IMR-90 (cell line): Measurements from ENCODE around the gene GNGT1. TPM values are rescaled to one million over a fixed set of nuclear protein-coding genes. Genes with fewer than 3 reads are reported as not detected.

Experiments
- ATAC-seq: fragments of 200-7000 bp; cut with Tn5 transposase; 2 replicates; pipeline ENCODE4 v1.9.1; 2020; ENCODE audit warnings: low read depth, mild to moderate bottlenecking, moderate library complexity
- BruUV-seq: library from RNA; stranded (reverse); fragments of 400-500 nt; replicated peaks from 2 replicates; lab custom pipeline; 2021; lab: Mats Ljungman, UMichigan
- CTCF ChIA-PET: fragments of 300-600 bp; formaldehyde crosslinking; extraction: SDS; loops from one replicate; lab custom pipeline; 2021; ENCODE audit warnings: antibody characterized with exemption; lab: Yijun Ruan, JAX
- POLR2A ChIA-PET: fragments of 300-600 bp; sonication (Branson Sonifier 250); formaldehyde crosslinking; loops from one replicate; lab custom pipeline; 2022; ENCODE audit warnings: antibody characterized with exemption; ENCODE audit not compliant: unreplicated experiment; lab: Charles Lee
- DNase-seq: peaks from one replicate; pipeline ENCODE4 v3.0.0; 2013
- H2AFZ ChIP-seq: replicated peaks from 2 replicates; pipeline ENCODE3; 2013; ENCODE audit warnings: low read length, mild to moderate bottlenecking; ENCODE audit not compliant: poor library complexity
- H2AK5ac ChIP-seq: 2 replicates; pipeline ENCODE4 v1.6.1; 2013; ENCODE audit warnings: low read depth, low read length, inconsistent platforms
- H2AK9ac ChIP-seq: replicated peaks from 2 replicates; pipeline ENCODE3; 2013; ENCODE audit warnings: mild to moderate bottlenecking, low read depth, low read length, moderate library complexity; ENCODE audit not compliant: poor library complexity
- H2BK120ac ChIP-seq: 2 replicates; pipeline ENCODE4 v1.6.1; 2013; ENCODE audit warnings: low read depth, low read length, inconsistent platforms
- H2BK15ac ChIP-seq: 3 replicates; pipeline ENCODE4 v1.6.1; 2013; ENCODE audit warnings: low read depth, low read length, inconsistent platforms
- H2BK20ac ChIP-seq: 2 replicates; pipeline ENCODE4 v1.6.1; 2013; ENCODE audit warnings: low read depth, mild to moderate bottlenecking, inconsistent platforms, low read length, moderate library complexity
- H2BK5ac ChIP-seq: 2 replicates; pipeline ENCODE4 v1.6.1; 2013; ENCODE audit warnings: mild to moderate bottlenecking, low read depth, low read length, inconsistent platforms; ENCODE audit not compliant: poor library complexity, severe bottlenecking
- H3K14ac ChIP-seq: replicated peaks from 2 replicates; pipeline ENCODE4 v1.6.1; 2013; ENCODE audit warnings: low read depth, low read length, inconsistent platforms
- H3K18ac ChIP-seq: 2 replicates; pipeline ENCODE4 v1.6.1; 2013; ENCODE audit warnings: low read depth, low read length, control low read depth
- H3K23ac ChIP-seq: 2 replicates; pipeline ENCODE4 v1.6.1; 2013; ENCODE audit warnings: low read depth, low read length, inconsistent platforms
- H3K27ac ChIP-seq: 2 replicates; pipeline ENCODE4 v1.5.1; 2013; ENCODE audit warnings: mild to moderate bottlenecking, control low read depth, low read length; ENCODE audit not compliant: insufficient read depth
- H3K27me3 ChIP-seq: 2 replicates; pipeline ENCODE4 v1.6.1; 2013; ENCODE audit warnings: low read length; ENCODE audit not compliant: control insufficient read depth, insufficient read depth
- H3K36me3 ChIP-seq: 2 replicates; pipeline ENCODE4 v1.6.1; 2013; ENCODE audit warnings: low read length, mixed read lengths; ENCODE audit not compliant: control insufficient read depth, insufficient read depth
- H3K4ac ChIP-seq: 2 replicates; pipeline ENCODE4 v1.6.1; 2013; ENCODE audit warnings: low read depth, low read length, inconsistent platforms
- H3K4me1 ChIP-seq: 2 replicates; pipeline ENCODE4 v1.6.1; 2013; ENCODE audit warnings: low read length, mixed read lengths; ENCODE audit not compliant: control insufficient read depth, insufficient read depth
- H3K4me2 ChIP-seq: 2 replicates; pipeline ENCODE4 v1.6.1; 2013; ENCODE audit warnings: low read depth, mild to moderate bottlenecking, control low read depth, low read length, moderate library complexity
- H3K4me3 ChIP-seq: 2 replicates; pipeline ENCODE4 v1.5.1; 2013; ENCODE audit warnings: low read depth, mild to moderate bottlenecking, control low read depth, low read length, moderate library complexity; ENCODE audit not compliant: insufficient read depth
- H3K56ac ChIP-seq: 2 replicates; pipeline ENCODE4 v1.6.1; 2013; ENCODE audit warnings: low read length, inconsistent platforms; ENCODE audit not compliant: insufficient read depth; ENCODE audit errors: extremely low read depth
- H3K79me1 ChIP-seq, 2 experiments: 2 replicates each; pipeline ENCODE4 v1.6.1; 2013; ENCODE audit warnings: low read length in 2 of 2, inconsistent platforms in 1 of 2, low read depth in 1 of 2
- H3K9ac ChIP-seq: 2 replicates; pipeline ENCODE4 v1.6.1; 2013; ENCODE audit warnings: low read depth, low read length, control low read depth
- H3K9me1 ChIP-seq: 2 replicates; pipeline ENCODE4 v1.6.1; 2013; ENCODE audit warnings: low read length, inconsistent platforms; ENCODE audit not compliant: insufficient read depth
- H3K9me3 ChIP-seq: 2 replicates; pipeline ENCODE4 v1.6.1; 2013; ENCODE audit warnings: low read length; ENCODE audit not compliant: control insufficient read depth, insufficient read depth
- H4K20me1 ChIP-seq: 2 replicates; pipeline ENCODE4 v1.6.1; 2013; ENCODE audit warnings: low read length, inconsistent platforms; ENCODE audit not compliant: insufficient read depth
- H4K5ac ChIP-seq: 2 replicates; pipeline ENCODE4 v1.6.1; 2013; ENCODE audit warnings: mild to moderate bottlenecking, low read depth, low read length, control low read depth
- H4K8ac ChIP-seq, 2 experiments: 2 replicates each; pipeline ENCODE4 v1.6.1; 2013; ENCODE audit warnings: low read depth in 2 of 2, low read length in 2 of 2, control low read depth in 1 of 2, inconsistent platforms in 1 of 2
- H4K91ac ChIP-seq: 2 replicates; pipeline ENCODE4 v1.6.1; 2013; ENCODE audit warnings: low read depth, low read length, inconsistent platforms; ENCODE audit not compliant: insufficient read depth
- CEBPB ChIP-seq: IDR thresholded peaks from 2 replicates; pipeline ENCODE4 v1.6.1; 2012; ENCODE audit warnings: low read depth, low read length, improper control_type of control experiment
- CHD1 ChIP-seq: IDR thresholded peaks from 2 replicates; pipeline ENCODE4 v1.6.1; 2012; ENCODE audit warnings: low read depth, low read length, improper control_type of control experiment
- FOS ChIP-seq: fragments of 150-350 bp; IDR thresholded peaks from 2 replicates; pipeline ENCODE4 v1.6.1; 2016; ENCODE audit warnings: low read depth, low read length
- MAZ ChIP-seq: IDR thresholded peaks from 2 replicates; pipeline ENCODE4 v1.6.1; 2012; ENCODE audit warnings: low read depth, mild to moderate bottlenecking, low read length, improper control_type of control experiment, moderate library complexity, borderline replicate concordance
- MXI1 ChIP-seq: IDR thresholded peaks from 2 replicates; pipeline ENCODE4 v1.6.1; 2012; ENCODE audit warnings: low read depth, mild to moderate bottlenecking, low read length, moderate library complexity, borderline replicate concordance
- USF2 ChIP-seq: fragments of 150-350 bp; IDR thresholded peaks from 2 replicates; pipeline ENCODE4 v1.6.1; 2017; ENCODE audit warnings: mild to moderate bottlenecking, antibody characterized with exemption, low read length, low read depth
- WGBS, 2 experiments: methylation state at CpG; one replicate each; pipeline versions ENCODE4 v1.1.5 to v1.1.7; 2013; ENCODE audit warnings: missing lambda C conversion rate in 2 of 2; ENCODE audit not compliant: insufficient read length in 1 of 2; ENCODE audit errors: extremely low coverage in 2 of 2; 5-methylcytosine and 5-hydroxymethylcytosine counted together
- dilution Hi-C: fragments of 300-500 bp; cut with HindIII; formaldehyde crosslinking; loops from one replicate; pipeline ENCODE4 v1.14.3; 2018; ENCODE audit warnings: low sequenced_read_pairs; ENCODE audit not compliant: unreplicated experiment
- in situ Hi-C: fragments of 300-500 bp; cut with MboI; formaldehyde crosslinking; loops from 3 replicates; pipeline ENCODE4 v1.14.3; 2019; ENCODE audit warnings: low sequenced_read_pairs, inconsistent platforms, mixed read lengths
- intact Hi-C: fragments of 100-400 bp; cut with micrococcal nuclease; formaldehyde crosslinking; loops from 2 replicates; pipeline ENCODE4 v1.10.0; 2022
- polyA plus RNA-seq, 3 experiments: library from polyadenylated mRNA; depleted of rRNA; stranded (reverse); fragments of >200 nt; gene quantifications; 2 replicates each; pipeline ENCODE4 v1.2.3, GENCODE V29; 2012; ENCODE audit warnings: low replicate concordance in 1 of 3
- total RNA-seq: library from RNA; depleted of rRNA; stranded (reverse); fragments of >200 nt; gene quantifications from 2 replicates; pipeline ENCODE4 v1.2.3, GENCODE V29; 2012

Gene GNGT1
- total and polyA plus RNA-seq, 2 of the 4 experiments (the other 2 are of a cell fraction), result not detected

- Histone ChIP-seq H3K27ac (peak overlapping the region; percentile 79; the same call in 1 of the 2 replicates), H2AK9ac (no peak overlapping the region), H3K79me1 (peaks cover 10 to 27% of the 10 kb centered on the region in 2 experiments; a peak in 2 of 4 replicates), H2BK5ac (peak overlapping the region; percentile 89), H3K56ac (peak overlapping the region; percentile 55), H4K91ac (0 out of 2 replicates have a peak overlapping the region, but pooled peaks have one; percentile 63), H3K36me3 (peaks cover 12% of the 10 kb centered on the region), H3K23ac (peak overlapping the region; percentile 82; the same call in 1 of the 2 replicates), H4K20me1 (no peaks in the 10 kb centered on the region), H3K4me2 (peak overlapping the region; percentile 86), H4K5ac (peak overlapping the region; percentile 82; the same call in 1 of the 2 replicates), H3K18ac (peak overlapping the region; percentile 94; the same call in 1 of the 2 replicates), H2BK20ac (no peak overlapping the region), H2AFZ (no peak overlapping the region), H2BK15ac (peak overlapping the region; percentile 64; the same call in 1 of the 3 replicates), H2BK120ac (peak overlapping the region; percentile 42), H3K9me1 (no peaks in the 10 kb centered on the region), H3K27me3 (no peaks in the 10 kb centered on the region), H4K8ac (peak overlapping the region; percentile 61 to 91), H3K14ac (peak overlapping the region; percentile 79), H3K4ac (peak overlapping the region; percentile 79; the same call in 1 of the 2 replicates), H3K9ac (peak overlapping the region; percentile 97), H2AK5ac (peak overlapping the region; percentile 49), H3K9me3 (no peaks in the 10 kb centered on the region), H3K4me1 (peaks cover 10% of the 10 kb centered on the region), H3K4me3 (peak overlapping the region; percentile 99)
- in situ Hi-C loops (loop anchor here (25.0 kb wide), 1 partner anchor 514 kb away; no protein-coding TSS in a partner anchor), intact Hi-C loops (loop anchor here (2.0 to 5.0 kb wide), 3 partner anchors 82 to 299 kb away; partner anchors contain the start of gene BET1), dilution Hi-C loops (no loop called here)
- DNase-seq (no peak), ATAC-seq (no peak)
- WGBS, 2 experiments, result no CpG with 5 or more reads among the region's 6 CpGs
- CTCF ChIA-PET, result interaction anchor here (0.5 to 0.6 kb wide), 2 partner anchors 31 to 43 kb away, joined by 3 to 5 read pairs; no protein-coding TSS in a partner anchor
- TF ChIP-seq USF2 (no peak), CEBPB (no peak), MXI1 (no peak), MAZ (no peak), FOS (no peak), CHD1 (no peak)
- BruUV-seq, result no TSS peak
- POLR2A ChIA-PET, result no interaction called here
Measured at GRCh38 chr7:93923296-93923695, 16.9 kb downstream of the GNGT1 start.
